GM18505 (cell line): ENCODE data around the gene ACOT11.

Source experiments
- ATAC-seq: cut with Tn5 transposase; IDR thresholded peaks from one replicate; pipeline ENCODE4 v1.9.1; 2021; ENCODE audit not compliant: unreplicated experiment
- POLR2A ChIP-seq: IDR thresholded peaks from 4 replicates; pipeline ENCODE4 v1.6.1; 2011; ENCODE audit warnings: borderline replicate concordance; ENCODE audit not compliant: insufficient read depth, insufficient read length; ENCODE audit errors: extremely low read depth

ACOT11 gene

GRCh38 chr1:54651608-54652007 is 103.6 kb downstream of the ACOT11 start:
- no peak for TF ChIP-seq POLR2A
- no peak for ATAC-seq

GRCh38 chr1:54652168-54652567 is 104.1 kb downstream of the ACOT11 start:
- no peak for ATAC-seq
- no peak for TF ChIP-seq POLR2A

- no peak for TF ChIP-seq POLR2A
- no peak for ATAC-seq
These were observed 105.0 kb downstream of the ACOT11 start for GRCh38 chr1:54653036-54653435.

- no peak for TF ChIP-seq POLR2A
- ATAC-seq: no peak
These were observed 110.3 kb downstream of the ACOT11 start for GRCh38 chr1:54658164-54658913.
